ENCODE results near the gene SKI.

- TF ChIP-seq POLR2A (IDR thresholded peaks at IDR 0.05; ENCODE audit: low read depth, low read length) (no peak), CEBPB (IDR thresholded peaks at IDR 0.05; ENCODE audit: low read depth, low read length) (no peak), SMC3 (IDR thresholded peaks at IDR 0.05; ENCODE audit: low read depth, low read length) (no peak)
- TF ChIP-seq, protein P1, sequence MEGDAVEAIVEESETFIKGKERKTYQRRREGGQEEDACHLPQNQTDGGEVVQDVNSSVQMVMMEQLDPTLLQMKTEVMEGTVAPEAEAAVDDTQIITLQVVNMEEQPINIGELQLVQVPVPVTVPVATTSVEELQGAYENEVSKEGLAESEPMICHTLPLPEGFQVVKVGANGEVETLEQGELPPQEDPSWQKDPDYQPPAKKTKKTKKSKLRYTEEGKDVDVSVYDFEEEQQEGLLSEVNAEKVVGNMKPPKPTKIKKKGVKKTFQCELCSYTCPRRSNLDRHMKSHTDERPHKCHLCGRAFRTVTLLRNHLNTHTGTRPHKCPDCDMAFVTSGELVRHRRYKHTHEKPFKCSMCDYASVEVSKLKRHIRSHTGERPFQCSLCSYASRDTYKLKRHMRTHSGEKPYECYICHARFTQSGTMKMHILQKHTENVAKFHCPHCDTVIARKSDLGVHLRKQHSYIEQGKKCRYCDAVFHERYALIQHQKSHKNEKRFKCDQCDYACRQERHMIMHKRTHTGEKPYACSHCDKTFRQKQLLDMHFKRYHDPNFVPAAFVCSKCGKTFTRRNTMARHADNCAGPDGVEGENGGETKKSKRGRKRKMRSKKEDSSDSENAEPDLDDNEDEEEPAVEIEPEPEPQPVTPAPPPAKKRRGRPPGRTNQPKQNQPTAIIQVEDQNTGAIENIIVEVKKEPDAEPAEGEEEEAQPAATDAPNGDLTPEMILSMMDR (conservative IDR thresholded peaks at IDR 0.05; ENCODE audit: low read depth, low read length) = no peak
Measured at GRCh38 chr1:2336499-2336898, 108.4 kb downstream of the SKI start.
